ENCODE measurements around the gene LYSMD1.

GRCh38 chr1:151196292-151196800 is 30.6 kb upstream of the LYSMD1 start:
- TF ChIP-seq CTCF (conservative IDR thresholded peaks at IDR 0.05; ENCODE audit: low read depth, low read length): peak; percentile 72
- TF ChIP-seq POLR2A (IDR thresholded peaks at IDR 0.05; ENCODE audit: low read depth, low read length): no peak
- TF ChIP-seq NFE2L2 (IDR thresholded peaks at IDR 0.05; ENCODE audit: low read depth, low read length): no peak
- TF ChIP-seq CEBPB (IDR thresholded peaks at IDR 0.05; ENCODE audit: low read depth, low read length): no peak
- TF ChIP-seq USF2 (IDR thresholded peaks at IDR 0.05; ENCODE audit: low read depth, low read length): no peak
- no peak for TF ChIP-seq FOS (IDR thresholded peaks at IDR 0.05; ENCODE audit: low read depth, low read length)
- peak; percentile 61 for TF ChIP-seq SMC3 (IDR thresholded peaks at IDR 0.05; ENCODE audit: low read depth, low read length)
- TF ChIP-seq RFX5 (IDR thresholded peaks at IDR 0.05; ENCODE audit: low read depth, low read length): no peak

All from IMR-90 (cell line).